ENCODE measurements around the gene FOXQ1. TPM values are rescaled to one million over a fixed set of nuclear protein-coding genes. Genes with fewer than 3 reads are reported as not detected.

The FOXQ1 gene
- total and polyA plus RNA-seq, 2 of the 13 experiments (the other 11 are each of a cell fraction or from before 2014, with no cell fraction given) = 35.2 to 39.8 TPM

GRCh38 chr6:1316489-1316971, 4.6 kb downstream of the FOXQ1 start:
- H3K4me1 ChIP-seq (ENCODE audit: insufficient read depth, low read length) = peaks cover 35% of the 10 kb centered on the region
- BruUV-seq (replicated peaks) = no TSS peak
- peaks cover 33% of the 10 kb centered on the region for H3K79me2 ChIP-seq (ENCODE audit: insufficient read depth, low read length)
- peak overlapping the region; percentile 98 for H3K4me2 ChIP-seq (ENCODE audit: low read depth, low read length)
- no peak overlapping the region for H2AFZ ChIP-seq (ENCODE audit: low read length)
- DNase-seq (ENCODE audit: low spot score) = peak; percentile 70
- no peak for FAIRE-seq
- H3K36me3 ChIP-seq (replicated peaks in 1 of 2; ENCODE audit: control insufficient read depth in 1 of 2, insufficient read depth in 2 of 2, low read length in 2 of 2) = no peaks in the 10 kb centered on the region
- peak; percentile 40 for ATAC-seq
- in situ Hi-C loops (cut with HindIII; ENCODE audit: extremely low pct_ligation_motif_present, low pct_unique_long_range_greater_than_20kb) = no loop called here
- intact Hi-C loops (cut with micrococcal nuclease; ENCODE audit: unreplicated experiment) = no loop called here
- ChIA-PET CTCF (ENCODE audit: low intra/inter-chr PET ratio, low total read pairs) (interaction anchor here (3.6 kb wide), 1 partner anchor 19 kb away, joined by 22 read pairs; no protein-coding TSS in a partner anchor), POLR2A (interaction anchor here (0.7 to 12.0 kb wide), 14 partner anchors 9 to 415 kb away, joined by 3 to 900 read pairs (median 7); no protein-coding TSS in a partner anchor)
- no peaks in the 10 kb centered on the region for H3K9me3 ChIP-seq (ENCODE audit: low read length)
- H3K9ac ChIP-seq (ENCODE audit: insufficient read depth, low read depth, low read length) = peak overlapping the region; percentile 86
- no peaks in the 10 kb centered on the region; a peak in 1 of 5 replicates for H3K27me3 ChIP-seq (ENCODE audit: control insufficient read depth in 1 of 2, insufficient read depth in 2 of 2, low read length in 2 of 2)
- H3K27ac ChIP-seq (ENCODE audit: extremely low read length, insufficient read depth, low read length) = peak overlapping the region; percentile 90
- H3K4me3 ChIP-seq (replicated peaks in 1 of 3; ENCODE audit: insufficient read depth in 1 of 3, low read depth in 2 of 3, low read length in 3 of 3) = peak overlapping the region; percentile 89 to 98 (median 98)
- H4K20me1 ChIP-seq (ENCODE audit: insufficient read depth, low read length) = peaks cover 15% of the 10 kb centered on the region
- 3% methylated on average over 22 of the region's 35 CpGs for WGBS (ENCODE audit: low lambda C conversion rate)
- TF ChIP-seq AGO1 (IDR thresholded peaks at IDR 0.05; ENCODE audit: low read depth, low read length, poor library complexity, severe bottlenecking) (peak; percentile 100), CBX2 (IDR thresholded peaks at IDR 0.05; ENCODE audit: low read depth, low read length) (no peak), CBX2 (CRISPR knock-in tag; IDR thresholded peaks at IDR 0.05; ENCODE audit: low read depth) (no peak), ZNF350 (CRISPR knock-in tag; IDR thresholded peaks at IDR 0.05; ENCODE audit: borderline replicate concordance, low read depth) (peak; percentile 53; the same call in 1 of the 2 replicates), EP300 (IDR thresholded peaks at IDR 0.05; ENCODE audit: low read depth in 2 of 2, low read length in 2 of 2) (no peak), EP300 (CRISPR knock-in tag; IDR thresholded peaks at IDR 0.05; ENCODE audit: borderline replicate concordance) (no peak; the same call in 1 of the 2 replicates), ZSCAN20 (CRISPR knock-in tag; IDR thresholded peaks at IDR 0.05; ENCODE audit: borderline replicate concordance) (no peak), SNRNP70 (IDR thresholded peaks at IDR 0.05; ENCODE audit: low read depth, low read length) (no peak), KDM3A (CRISPR knock-in tag; IDR thresholded peaks at IDR 0.05; ENCODE audit: low read depth) (0 out of 2 replicates have a peak, but pooled peaks have one; percentile 16), ARID5B (CRISPR knock-in tag; IDR thresholded peaks at IDR 0.05) (peak; percentile 32; the same call in 1 of the 2 replicates), ZNF451 (CRISPR knock-in tag; IDR thresholded peaks at IDR 0.05) (no peak), THAP7 (CRISPR knock-in tag; IDR thresholded peaks at IDR 0.05) (no peak), YEATS2 (CRISPR knock-in tag; IDR thresholded peaks at IDR 0.05; ENCODE audit: borderline replicate concordance) (no peak), PITX1 (CRISPR knock-in tag; IDR thresholded peaks at IDR 0.05) (peak; percentile 47; the same call in 1 of the 2 replicates), GZF1 (CRISPR knock-in tag; IDR thresholded peaks at IDR 0.05) (0 out of 2 replicates have a peak, but pooled peaks have one; percentile 68), TEAD3 (CRISPR knock-in tag; optimal IDR thresholded peaks at IDR 0.05; ENCODE audit: borderline replicate concordance) (peak; percentile 59), THAP9 (CRISPR knock-in tag; IDR thresholded peaks at IDR 0.05; ENCODE audit: borderline replicate concordance) (no peak), HOXA7 (CRISPR knock-in tag; IDR thresholded peaks at IDR 0.05) (no peak)
